Activated CD8-positive, alpha-beta memory T cell treated with anti-CD3 and anti-CD28 coated beads for 36 hours (primary cell): Measurements from ENCODE around the gene PCNX1. TPM values are rescaled to one million over a fixed set of nuclear protein-coding genes. Genes with fewer than 3 reads are reported as not detected.
"Not testable (repeated sequence)": the region's sequence is repeated elsewhere in the genome, so short reads cannot be mapped to it uniquely, and the experiment has no call there.

Experiments used
- CTCF ChIA-PET: fragments of 350-600 bp; sonication (Branson Sonifier 250); formaldehyde crosslinking; loops from one replicate; lab custom pipeline; 2021; ENCODE audit warnings: antibody characterized with exemption; lab: Charles Lee
- POLR2A ChIA-PET: fragments of 350-600 bp; sonication (Branson Sonifier 250); formaldehyde crosslinking; loops from one replicate; lab custom pipeline; 2021; ENCODE audit warnings: antibody characterized with exemption; lab: Charles Lee
- total RNA-seq, 2 experiments: library from RNA; stranded (reverse); gene quantifications; one replicate each; pipeline ENCODE4 v1.2.3, GENCODE V29; 2021

Gene PCNX1
- total RNA-seq, 2 experiments from 2014 or later: 40.7 to 41.5 TPM

DNA sequence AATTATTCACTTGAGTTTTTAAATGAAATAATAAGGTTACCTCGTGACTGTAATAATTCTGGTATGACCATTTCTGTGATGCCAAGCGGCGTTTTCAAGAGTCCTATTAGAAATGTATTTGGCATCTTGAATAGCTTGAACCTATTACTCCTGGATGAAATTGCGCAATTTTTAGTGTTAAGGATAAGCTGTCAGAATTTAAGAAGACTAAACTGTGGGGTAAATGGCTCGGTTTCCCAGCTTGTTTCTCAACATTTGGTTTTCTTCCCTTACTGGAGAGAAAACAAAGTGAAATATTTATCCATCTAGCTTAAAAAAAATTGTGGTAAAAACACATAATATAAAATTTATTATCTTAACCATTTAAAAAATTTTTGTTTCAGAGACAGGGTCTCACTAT is 26.8 kb downstream of the PCNX1 start:
- POLR2A ChIA-PET: interaction anchor here (0.7 to 1.4 kb wide), 2 partner anchors 27 to 49 kb away, joined by 3 read pairs; partner anchors contain the start of gene PCNX1
- CTCF ChIA-PET: interaction anchor here (1.3 to 1.8 kb wide), 3 partner anchors 21 to 47 kb away, joined by 3 to 6 read pairs (median 3); partner anchors contain the start of gene PCNX1

- POLR2A ChIA-PET: interaction anchor here (0.7 to 1.4 kb wide), 2 partner anchors 27 to 49 kb away, joined by 3 read pairs; partner anchors contain the start of gene PCNX1
- CTCF ChIA-PET: interaction anchor here (0.6 to 1.4 kb wide), 3 partner anchors 20 to 168 kb away, joined by 3 to 5 read pairs (median 3); no protein-coding TSS in a partner anchor
Observed at GRCh38 chr14:70934502-70935134, 27.4 kb downstream of the PCNX1 start.

DNA sequence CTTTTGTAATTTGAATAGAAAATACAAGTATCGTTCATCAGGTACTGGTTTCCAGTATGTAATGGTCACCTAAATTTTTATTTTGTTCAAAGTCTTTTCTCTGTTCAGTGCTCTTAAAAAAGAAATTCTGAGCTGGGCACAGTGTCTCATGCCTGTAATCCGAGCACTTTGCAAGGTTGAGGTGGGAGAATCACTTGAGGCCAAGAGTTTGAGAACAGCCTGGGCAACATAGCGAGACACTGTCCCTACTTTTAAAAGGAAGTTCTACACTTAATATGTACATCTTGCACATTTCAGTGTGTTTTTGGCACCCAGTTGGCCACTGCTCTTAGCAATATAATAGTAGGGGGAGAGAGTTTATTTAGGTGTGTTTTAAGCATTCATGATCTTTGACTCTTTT is 27.9 kb downstream of the PCNX1 start:
- ChIA-PET POLR2A (interaction anchor here (1.4 kb wide), 1 partner anchor 28 kb away, joined by 3 read pairs; the partner anchor contains the start of gene PCNX1), CTCF (interaction anchor here (0.6 to 1.3 kb wide), 2 partner anchors 48 to 168 kb away, joined by 3 to 5 read pairs; no protein-coding TSS in a partner anchor)

GRCh38 chr14:70939693-70940092 is 32.4 kb downstream of the PCNX1 start:
- CTCF ChIA-PET, POLR2A ChIA-PET: not testable (repeated sequence)

- POLR2A ChIA-PET: not testable (repeated sequence)
- CTCF ChIA-PET: interaction anchor here (0.8 to 1.7 kb wide), 6 partner anchors 14 to 124 kb away, joined by 3 to 4 read pairs (median 3); partner anchors contain the start of gene PCNX1
Observed at GRCh38 chr14:70941637-70942341, 34.5 kb downstream of the PCNX1 start.

- POLR2A ChIA-PET: no interaction called here
- CTCF ChIA-PET: interaction anchor here (0.6 to 1.7 kb wide), 5 partner anchors 13 to 124 kb away, joined by 3 to 4 read pairs (median 3); partner anchors contain the start of gene PCNX1
Observed at GRCh38 chr14:70942342-70942706, 35.1 kb downstream of the PCNX1 start.

DNA sequence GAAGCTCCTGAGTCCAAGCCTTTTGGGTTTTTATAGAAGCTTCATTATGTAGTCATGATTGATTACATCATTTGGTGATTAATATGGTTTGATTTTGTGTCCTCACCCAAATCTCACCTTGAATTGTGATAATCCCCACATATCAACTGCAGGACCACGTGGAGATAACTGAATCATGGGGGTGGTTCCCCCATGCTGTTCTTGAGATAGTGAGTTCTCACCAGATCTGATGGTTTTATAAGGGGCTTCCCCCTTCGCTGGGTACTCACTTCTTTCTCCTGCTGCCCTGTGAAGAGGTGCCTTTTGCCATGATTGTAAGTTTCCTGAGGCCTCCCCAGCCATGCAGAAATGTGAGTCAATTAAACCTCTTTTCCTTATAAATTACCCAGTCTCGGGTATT is 35.5 kb downstream of the PCNX1 start:
- CTCF ChIA-PET: interaction anchor here (0.6 to 1.7 kb wide), 3 partner anchors 13 to 57 kb away, joined by 3 to 4 read pairs (median 3); partner anchors contain the start of gene PCNX1

GRCh38 chr14:70943838-70944237 is 36.6 kb downstream of the PCNX1 start:
- ChIA-PET POLR2A (no interaction called here), CTCF (no interaction called here)

More for the DNA sequence above, 35.5 kb downstream of the PCNX1 start:
- POLR2A ChIA-PET: not testable (repeated sequence)

DNA sequence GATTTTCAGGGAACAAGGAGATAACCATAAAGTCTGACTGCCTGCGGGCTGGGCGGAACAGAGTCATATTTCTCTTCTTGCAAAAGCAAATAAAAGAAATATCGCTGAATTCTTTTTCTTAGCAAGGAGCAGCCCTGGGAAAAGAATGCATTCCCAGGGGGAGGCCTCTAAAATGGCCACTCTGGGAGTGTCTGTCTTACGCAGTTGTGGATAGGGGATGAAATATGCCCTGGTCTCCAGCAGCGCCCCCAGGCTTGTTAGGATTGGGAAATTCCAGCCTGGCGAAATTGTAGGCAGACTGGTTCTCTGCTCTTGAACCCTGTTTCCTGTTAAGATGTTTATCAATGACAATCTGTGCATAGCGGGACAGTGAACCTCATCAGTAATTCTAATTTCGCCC is 40.5 kb downstream of the PCNX1 start:
- POLR2A ChIA-PET: no interaction called here
- CTCF ChIA-PET: no interaction called here

DNA sequence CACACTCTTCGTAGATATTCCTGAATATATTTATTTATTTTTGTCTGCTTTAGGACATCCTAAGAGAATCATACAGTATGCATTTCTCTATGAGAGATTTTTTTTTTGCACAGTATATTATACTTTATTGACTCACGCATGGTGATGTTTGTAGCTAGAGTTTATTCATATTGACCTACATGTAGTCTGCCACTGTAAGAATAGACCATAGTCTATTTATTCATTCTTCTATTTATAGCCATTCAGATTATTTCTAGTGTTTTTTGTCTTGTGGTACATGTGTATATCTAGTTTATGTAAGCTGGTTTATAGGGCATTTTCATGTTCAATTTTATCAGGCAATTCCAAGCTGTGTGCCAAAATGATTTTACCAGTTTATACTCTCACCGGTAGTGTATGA is 45.2 kb downstream of the PCNX1 start:
- ChIA-PET POLR2A (interaction anchor here (1.0 kb wide), 1 partner anchor 45 kb away, joined by 5 read pairs; the partner anchor contains the start of gene PCNX1), CTCF (interaction anchor here (0.8 to 1.6 kb wide), 4 partner anchors 20 to 801 kb away, joined by 3 to 13 read pairs (median 3); partner anchors contain the start of gene PCNX1)

- ChIA-PET POLR2A (no interaction called here), CTCF (interaction anchor here (1.2 to 3.2 kb wide), 5 partner anchors 18 to 137 kb away, joined by 3 to 26 read pairs (median 4); partner anchors contain the start of gene PCNX1)
Observed at GRCh38 chr14:70954068-70954467, 46.8 kb downstream of the PCNX1 start.

- POLR2A ChIA-PET: interaction anchor here (0.9 to 1.0 kb wide), 2 partner anchors 45 to 48 kb away, joined by 3 read pairs; no protein-coding TSS in a partner anchor
- CTCF ChIA-PET: interaction anchor here (0.8 to 3.2 kb wide), 13 partner anchors 13 to 138 kb away, joined by 3 to 26 read pairs (median 4); partner anchors contain the start of gene PCNX1
Observed at GRCh38 chr14:70955543-70956480, 48.6 kb downstream of the PCNX1 start.

DNA sequence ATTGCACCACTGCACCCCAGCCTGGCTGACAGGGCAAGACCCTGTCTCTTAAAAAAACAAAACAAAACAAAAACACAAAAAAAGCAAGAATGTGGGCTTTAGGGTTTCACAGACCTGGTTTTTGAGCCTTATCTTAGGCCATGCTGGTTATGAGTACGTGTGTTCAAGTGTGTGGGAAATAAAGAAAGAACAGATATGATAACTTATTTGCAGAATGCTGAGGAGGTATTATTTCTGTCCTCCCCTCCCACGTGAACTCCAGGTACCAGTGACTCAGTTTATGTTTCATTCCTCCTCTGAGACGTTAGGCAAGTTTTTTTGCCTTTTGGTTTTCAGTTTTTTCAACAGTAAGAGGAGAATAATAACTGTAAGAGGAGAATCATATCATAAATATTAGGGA is 49.3 kb downstream of the PCNX1 start:
- CTCF ChIA-PET: interaction anchor here (1.0 to 3.2 kb wide), 5 partner anchors 30 to 70 kb away, joined by 3 to 26 read pairs (median 5); partner anchors contain the start of gene PCNX1
- POLR2A ChIA-PET: interaction anchor here (0.9 to 1.0 kb wide), 2 partner anchors 46 to 48 kb away, joined by 3 read pairs; no protein-coding TSS in a partner anchor

GRCh38 chr14:70957710-70958109 is 50.5 kb downstream of the PCNX1 start:
- ChIA-PET CTCF (interaction anchor here (1.0 to 1.7 kb wide), 2 partner anchors 15 to 51 kb away, joined by 3 to 10 read pairs; partner anchors contain the start of gene PCNX1), POLR2A (no interaction called here)

DNA sequence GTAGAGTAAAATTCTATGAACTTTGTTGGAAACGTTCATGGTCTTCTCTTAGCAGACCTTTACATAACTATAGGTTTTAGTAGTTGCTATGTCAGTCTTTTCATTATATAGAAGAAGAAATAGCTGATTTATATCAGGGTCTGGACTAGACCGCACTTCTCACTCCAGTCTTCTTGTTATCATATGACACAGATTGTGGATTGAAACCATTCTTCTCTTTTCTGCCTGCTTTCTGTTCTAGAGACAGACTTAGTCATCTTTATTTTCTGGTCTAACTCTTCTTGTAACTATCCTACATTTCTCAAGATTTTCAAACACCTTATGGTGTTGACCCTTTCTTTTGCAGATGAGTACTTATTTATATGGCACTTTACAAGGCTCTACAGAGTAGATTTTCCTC is 55.7 kb downstream of the PCNX1 start:
- ChIA-PET POLR2A (no interaction called here), CTCF (interaction anchor here (2.1 kb wide), 1 partner anchor 56 kb away, joined by 6 read pairs; the partner anchor contains the start of gene PCNX1)

- ChIA-PET POLR2A (no interaction called here), CTCF (interaction anchor here (0.6 to 2.1 kb wide), 2 partner anchors 57 to 692 kb away, joined by 3 to 6 read pairs; partner anchors contain the start of gene PCNX1)
Observed at GRCh38 chr14:70964492-70964891, 57.2 kb downstream of the PCNX1 start.

DNA sequence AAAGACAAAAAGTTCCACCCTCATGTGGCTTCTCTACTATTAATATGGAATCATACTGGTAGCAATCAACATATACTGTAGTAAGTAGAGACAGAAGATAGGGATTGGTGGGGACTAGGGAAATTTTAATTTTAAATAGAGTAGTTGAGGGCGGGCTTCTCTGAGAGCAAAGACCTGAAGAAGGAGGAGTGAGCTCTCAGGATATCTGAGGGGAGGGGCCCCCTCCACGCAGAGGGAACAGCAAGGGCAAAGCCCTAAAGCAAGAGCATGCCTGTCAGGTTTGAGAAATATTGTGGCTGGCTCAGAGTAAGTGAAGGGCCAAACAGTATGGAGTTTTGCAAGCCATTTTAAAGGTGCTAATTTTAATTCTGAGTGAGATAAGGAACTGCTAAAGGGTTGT is 64.3 kb downstream of the PCNX1 start:
- CTCF ChIA-PET: interaction anchor here (1.1 kb wide), 1 partner anchor 16 kb away, joined by 5 read pairs; no protein-coding TSS in a partner anchor

More for the DNA sequence above, 64.3 kb downstream of the PCNX1 start:
- POLR2A ChIA-PET: no interaction called here
